WERI-Rb-1 (cell line): Measurements from ENCODE around the gene KRTAP10-3.
"Not testable (repeated sequence)": the region's sequence is repeated elsewhere in the genome, so short reads cannot be mapped to it uniquely, and the experiment has no call there.

Source experiments
- DNase-seq: peaks from one replicate; pipeline ENCODE4 v3.0.0-alpha.2; 2020
- H3K27ac ChIP-seq: fragments of 250-450 bp; sonication (Bioruptor Pico); 2 replicates; pipeline ENCODE4 v1.5.1; 2020; ENCODE audit warnings: mild to moderate bottlenecking, moderate library complexity
- H3K27me3 ChIP-seq: fragments of 250-450 bp; sonication (Bioruptor Pico); 2 replicates; pipeline ENCODE4 v1.5.1; 2021; ENCODE audit warnings: mild to moderate bottlenecking, low read depth, moderate library complexity; ENCODE audit not compliant: insufficient read depth, severe bottlenecking
- H3K36me3 ChIP-seq: fragments of 250-450 bp; sonication (Bioruptor Pico); 2 replicates; pipeline ENCODE4 v1.5.1; 2020; ENCODE audit warnings: mild to moderate bottlenecking, moderate library complexity
- H3K4me3 ChIP-seq: 2 replicates; pipeline ENCODE4 v1.5.1; 2011; ENCODE audit warnings: low read depth, mild to moderate bottlenecking, control low read depth, low read length
- H3K9me3 ChIP-seq: fragments of 250-450 bp; sonication (Bioruptor Pico); 2 replicates; pipeline ENCODE4 v1.5.1; 2021; ENCODE audit warnings: mild to moderate bottlenecking, moderate library complexity; ENCODE audit not compliant: severe bottlenecking
- TF ChIP-seq, protein P1 (sequence below): IDR thresholded peaks from 2 replicates; pipeline ENCODE4 v1.5.1; 2011; ENCODE audit warnings: low read depth, mild to moderate bottlenecking, control low read depth, inconsistent platforms, low read length

The KRTAP10-3 gene

GRCh38 chr21:44595524-44595923, 36.9 kb upstream of the KRTAP10-3 start:
- Histone ChIP-seq H3K27me3 (no peaks in the 10 kb centered on the region), H3K9me3 (peaks cover 4% of the 10 kb centered on the region), H3K36me3 (no peaks in the 10 kb centered on the region), H3K27ac (no peak overlapping the region), H3K4me3 (no peak overlapping the region)
- TF ChIP-seq, protein P1, sequence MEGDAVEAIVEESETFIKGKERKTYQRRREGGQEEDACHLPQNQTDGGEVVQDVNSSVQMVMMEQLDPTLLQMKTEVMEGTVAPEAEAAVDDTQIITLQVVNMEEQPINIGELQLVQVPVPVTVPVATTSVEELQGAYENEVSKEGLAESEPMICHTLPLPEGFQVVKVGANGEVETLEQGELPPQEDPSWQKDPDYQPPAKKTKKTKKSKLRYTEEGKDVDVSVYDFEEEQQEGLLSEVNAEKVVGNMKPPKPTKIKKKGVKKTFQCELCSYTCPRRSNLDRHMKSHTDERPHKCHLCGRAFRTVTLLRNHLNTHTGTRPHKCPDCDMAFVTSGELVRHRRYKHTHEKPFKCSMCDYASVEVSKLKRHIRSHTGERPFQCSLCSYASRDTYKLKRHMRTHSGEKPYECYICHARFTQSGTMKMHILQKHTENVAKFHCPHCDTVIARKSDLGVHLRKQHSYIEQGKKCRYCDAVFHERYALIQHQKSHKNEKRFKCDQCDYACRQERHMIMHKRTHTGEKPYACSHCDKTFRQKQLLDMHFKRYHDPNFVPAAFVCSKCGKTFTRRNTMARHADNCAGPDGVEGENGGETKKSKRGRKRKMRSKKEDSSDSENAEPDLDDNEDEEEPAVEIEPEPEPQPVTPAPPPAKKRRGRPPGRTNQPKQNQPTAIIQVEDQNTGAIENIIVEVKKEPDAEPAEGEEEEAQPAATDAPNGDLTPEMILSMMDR: no peak
- no peak for DNase-seq

DNA sequence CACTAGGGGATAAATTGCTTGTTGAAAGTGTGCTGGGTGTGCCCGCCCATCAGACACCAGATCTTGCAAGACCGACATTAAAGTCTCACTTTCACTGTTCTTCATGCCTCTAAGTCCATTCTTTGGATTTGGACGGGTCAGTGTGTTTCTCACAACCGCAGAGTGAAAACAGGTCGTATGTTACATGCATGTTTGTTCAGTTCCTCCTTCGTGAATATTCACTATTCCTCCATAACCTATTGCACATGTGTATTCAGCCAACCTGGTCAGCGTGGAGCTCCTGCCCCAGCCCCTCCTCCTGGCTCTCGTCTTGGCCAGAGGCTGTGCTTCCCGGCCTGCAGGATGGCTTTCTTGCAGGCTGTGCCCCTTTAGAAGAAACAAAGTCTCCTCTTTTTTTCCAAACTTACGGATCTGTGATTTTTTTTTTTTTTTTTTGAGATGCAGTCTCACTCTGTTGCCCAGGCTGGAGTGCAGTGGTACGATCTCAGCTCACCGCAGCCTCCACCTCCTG, 35.9 kb upstream of the KRTAP10-3 start:
- H3K27me3 ChIP-seq: no peaks in the 10 kb centered on the region
- no peak overlapping the region for H3K27ac ChIP-seq
- TF ChIP-seq, protein P1: no peak
- H3K4me3 ChIP-seq: no peak overlapping the region
- H3K36me3 ChIP-seq: no peaks in the 10 kb centered on the region
- H3K9me3 ChIP-seq: peaks cover 4% of the 10 kb centered on the region
- DNase-seq: no peak

GRCh38 chr21:44593598-44594405, 35.2 kb upstream of the KRTAP10-3 start:
- no peak for DNase-seq
- H3K27ac ChIP-seq: no peak overlapping the region

GRCh38 chr21:44592446-44593311, 34.1 kb upstream of the KRTAP10-3 start, which contains the start of gene KRTAP10-6:
Gene KRTAP10-6, minus strand, starts transcription at chr21:44592505. Its CDS starts 21 bp downstream, at chr21:44592484.
- no peaks in the 10 kb centered on the region for H3K36me3 ChIP-seq
- no peaks in the 10 kb centered on the region for H3K9me3 ChIP-seq
- no peaks in the 10 kb centered on the region for H3K27me3 ChIP-seq
- no peak for DNase-seq
- TF ChIP-seq, protein P1: no peak
- H3K4me3 ChIP-seq: no peak within 1 kb of the TSS
- no peak within 1 kb of the TSS for H3K27ac ChIP-seq

More at GRCh38 chr21:44593598-44594405, 35.2 kb upstream of the KRTAP10-3 start:
- TF ChIP-seq, protein P1: no peak
- Histone ChIP-seq H3K4me3 (no peak overlapping the region), H3K27me3 (no peaks in the 10 kb centered on the region), H3K9me3 (peaks cover 4% of the 10 kb centered on the region), H3K36me3 (no peaks in the 10 kb centered on the region)

GRCh38 chr21:44591801-44592130, 33.2 kb upstream of the KRTAP10-3 start:
- not testable (repeated sequence) for H3K9me3 ChIP-seq, DNase-seq, H3K36me3 ChIP-seq, H3K27me3 ChIP-seq, H3K27ac ChIP-seq, H3K4me3 ChIP-seq

GRCh38 chr21:44590897-44591800, 32.6 kb upstream of the KRTAP10-3 start:
- not testable (repeated sequence) for H3K27me3 ChIP-seq, DNase-seq, H3K4me3 ChIP-seq, H3K9me3 ChIP-seq, H3K36me3 ChIP-seq, H3K27ac ChIP-seq
